Erythroblast (primary cell): ENCODE data around the gene NHEJ1.

Experiments used
- DNase-seq, 2 experiments: peaks; one replicate each; lab custom pipeline; 2025; lab: John Stamatoyannopoulos, UW
- GATA1 ChIP-seq: IDR thresholded peaks from 2 replicates; pipeline ENCODE4 v1.6.1; 2011; ENCODE audit warnings: low read depth, mild to moderate bottlenecking, control low read depth, low read length, moderate library complexity
- POLR2A ChIP-seq: IDR thresholded peaks from 2 replicates; pipeline ENCODE4 v1.6.1; 2011; ENCODE audit warnings: mild to moderate bottlenecking, low read length

NHEJ1 gene

DNA sequence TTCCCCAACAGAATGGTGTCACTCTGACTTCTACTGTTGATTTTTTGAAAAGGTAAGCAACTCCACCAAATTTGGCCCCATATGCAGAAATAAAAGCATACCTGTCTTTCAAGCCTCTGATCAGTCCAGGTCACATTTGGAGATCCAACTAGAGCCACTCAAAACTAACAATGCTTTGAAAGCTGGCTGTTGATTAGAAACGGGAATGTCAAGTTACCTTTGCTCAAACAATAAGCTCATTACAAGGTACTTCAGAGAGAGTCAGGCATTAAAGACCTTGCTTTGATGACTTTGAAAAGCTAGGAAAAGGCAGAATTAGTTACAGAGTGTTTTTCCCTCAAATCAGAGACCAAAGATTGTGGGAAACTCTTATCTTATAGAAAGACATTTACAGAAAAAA lies 95.1 kb downstream of the NHEJ1 start:
- TF ChIP-seq GATA1 (no peak), POLR2A (no peak)
- no peak for DNase-seq

DNA sequence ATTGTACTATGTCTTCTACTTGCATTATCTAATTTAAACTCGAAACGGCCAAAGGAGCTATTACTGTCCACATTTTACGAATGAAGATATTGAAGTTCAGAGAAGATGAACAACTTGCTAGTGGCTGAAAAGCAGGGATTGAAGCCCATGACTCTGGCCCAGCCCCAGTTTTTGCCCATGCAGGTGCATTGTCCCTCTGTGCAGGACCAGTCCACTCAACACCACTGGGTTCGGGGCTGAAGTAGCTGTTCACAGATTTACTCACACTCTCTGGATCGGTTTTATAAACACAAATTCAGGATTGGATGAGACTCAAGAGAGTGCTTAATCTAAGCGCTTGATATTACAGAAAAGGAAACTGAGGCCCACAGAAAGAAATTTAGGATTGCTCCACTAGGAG lies 98.5 kb downstream of the NHEJ1 start:
- DNase-seq, result no peak
- TF ChIP-seq GATA1 (no peak), POLR2A (no peak)

DNA sequence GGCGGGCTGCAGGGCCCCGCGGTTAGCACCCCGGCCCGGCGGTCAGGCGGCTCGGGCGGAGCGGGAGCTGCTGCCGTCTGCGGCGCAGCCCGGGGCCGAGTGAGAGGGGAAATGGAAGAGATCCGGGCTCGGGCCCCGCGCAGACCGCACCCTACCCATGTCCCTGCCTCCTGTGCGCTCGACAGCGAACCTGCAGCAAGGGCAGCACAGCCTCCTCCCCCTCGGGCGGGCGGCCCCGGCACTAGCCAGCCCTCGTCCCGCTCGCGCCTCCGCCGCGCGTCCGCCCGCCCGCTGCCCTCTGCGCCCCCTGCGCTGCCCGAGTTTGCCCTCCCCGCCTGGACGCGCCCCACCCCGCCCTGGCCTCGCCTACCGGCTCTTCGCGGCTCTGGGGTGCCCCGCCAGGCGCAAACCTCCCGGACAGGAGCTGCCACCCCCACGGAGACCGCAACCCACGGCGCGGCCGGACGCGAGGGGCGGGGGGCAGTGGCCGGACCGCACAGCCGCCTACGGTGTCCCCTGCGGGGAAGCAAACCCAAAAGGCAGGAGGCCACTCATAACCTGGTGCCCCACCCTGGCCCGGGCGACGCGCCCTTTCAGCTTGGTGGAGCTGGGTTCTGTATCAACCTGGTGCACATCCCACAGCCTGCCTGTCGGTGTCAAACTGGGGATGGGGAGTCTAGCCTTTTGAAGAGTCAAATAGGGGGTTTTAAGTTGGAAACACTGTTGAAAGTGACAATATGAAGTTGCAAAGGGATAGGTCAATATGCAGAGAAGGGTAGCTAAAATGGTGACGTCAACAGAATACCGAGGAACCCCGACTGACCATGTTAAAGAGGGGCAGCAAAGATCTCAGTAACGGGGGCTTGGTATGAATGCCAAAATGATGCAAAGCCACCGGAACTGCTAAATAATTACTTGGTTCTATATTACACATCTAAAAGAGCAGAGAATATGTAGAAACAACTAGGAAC lies 99.5 kb downstream of the NHEJ1 start, which contains the start of gene IHH:
TSS of gene IHH (minus strand) at position 101 of the 971 bp plus-strand sequence. CDS start 454 bp downstream, outside the sequence.
- no peak for DNase-seq
- TF ChIP-seq POLR2A (no peak), GATA1 (no peak)

DNA sequence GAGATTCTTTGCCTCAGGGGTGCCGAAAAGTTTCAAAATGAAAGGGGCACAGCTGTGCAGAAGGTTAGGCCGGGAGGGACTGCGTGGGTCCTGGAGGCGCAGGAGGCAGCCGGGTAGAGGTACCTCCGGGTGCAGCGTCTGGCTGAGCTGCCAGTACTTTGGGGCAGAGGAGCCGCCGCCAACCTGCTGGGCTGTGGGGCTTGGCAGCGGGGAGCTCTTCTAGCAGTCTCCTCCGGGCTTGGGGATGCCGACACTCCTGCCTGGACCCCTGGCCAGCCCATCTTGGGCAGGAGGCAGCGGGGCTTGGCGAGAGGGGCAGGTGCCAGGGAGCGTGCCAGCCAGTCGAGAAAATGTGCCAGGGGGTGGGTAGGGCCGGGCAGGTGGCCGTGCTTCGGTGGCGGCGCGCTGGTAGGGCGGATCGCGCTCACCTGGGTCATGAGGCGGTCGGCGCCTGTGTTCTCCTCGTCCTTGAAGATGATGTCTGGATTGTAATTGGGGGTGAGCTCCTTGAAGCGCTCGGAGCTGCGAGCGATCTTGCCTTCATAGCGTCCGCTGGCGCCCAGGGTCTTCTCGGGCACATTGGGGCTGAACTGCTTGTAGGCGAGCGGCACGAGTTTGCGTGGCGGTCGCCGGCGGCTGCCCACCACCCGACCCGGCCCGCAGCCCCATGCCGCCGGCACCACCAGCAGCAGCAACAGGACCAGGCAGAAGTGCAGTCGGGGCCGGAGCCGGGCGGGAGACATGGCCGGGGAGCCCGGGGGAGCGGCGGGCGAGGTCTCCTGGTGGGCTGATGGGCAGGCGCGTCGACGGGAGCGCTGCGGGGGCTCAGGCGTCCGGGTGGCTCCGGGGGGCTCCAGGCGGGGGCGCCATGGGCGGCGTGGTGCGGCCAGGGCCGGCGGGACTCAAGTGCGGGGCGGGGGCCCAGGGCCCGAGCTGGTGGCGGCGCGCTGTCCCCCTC lies 100.6 kb downstream of the NHEJ1 start:
- TF ChIP-seq POLR2A (no peak), GATA1 (no peak)
- no peak for DNase-seq

DNA sequence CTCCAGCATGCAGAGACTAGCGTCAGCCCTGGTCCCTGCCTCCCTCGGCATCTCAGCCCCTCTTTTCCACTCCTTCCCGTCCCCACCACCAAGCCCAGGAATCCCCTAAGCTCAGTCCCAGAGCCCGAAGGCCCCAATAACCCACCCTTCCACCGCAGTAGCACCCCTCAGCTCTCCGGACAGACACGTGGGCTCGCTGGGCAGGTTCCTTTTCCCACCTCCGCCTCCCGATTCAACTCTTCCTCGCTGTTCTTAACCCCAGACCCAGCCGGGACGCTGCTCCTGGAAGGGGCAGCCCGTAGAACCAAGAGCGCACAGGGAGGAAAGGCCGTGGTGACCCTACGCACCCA lies 101.3 kb downstream of the NHEJ1 start:
- TF ChIP-seq GATA1 (no peak), POLR2A (no peak)
- no peak for DNase-seq

DNA sequence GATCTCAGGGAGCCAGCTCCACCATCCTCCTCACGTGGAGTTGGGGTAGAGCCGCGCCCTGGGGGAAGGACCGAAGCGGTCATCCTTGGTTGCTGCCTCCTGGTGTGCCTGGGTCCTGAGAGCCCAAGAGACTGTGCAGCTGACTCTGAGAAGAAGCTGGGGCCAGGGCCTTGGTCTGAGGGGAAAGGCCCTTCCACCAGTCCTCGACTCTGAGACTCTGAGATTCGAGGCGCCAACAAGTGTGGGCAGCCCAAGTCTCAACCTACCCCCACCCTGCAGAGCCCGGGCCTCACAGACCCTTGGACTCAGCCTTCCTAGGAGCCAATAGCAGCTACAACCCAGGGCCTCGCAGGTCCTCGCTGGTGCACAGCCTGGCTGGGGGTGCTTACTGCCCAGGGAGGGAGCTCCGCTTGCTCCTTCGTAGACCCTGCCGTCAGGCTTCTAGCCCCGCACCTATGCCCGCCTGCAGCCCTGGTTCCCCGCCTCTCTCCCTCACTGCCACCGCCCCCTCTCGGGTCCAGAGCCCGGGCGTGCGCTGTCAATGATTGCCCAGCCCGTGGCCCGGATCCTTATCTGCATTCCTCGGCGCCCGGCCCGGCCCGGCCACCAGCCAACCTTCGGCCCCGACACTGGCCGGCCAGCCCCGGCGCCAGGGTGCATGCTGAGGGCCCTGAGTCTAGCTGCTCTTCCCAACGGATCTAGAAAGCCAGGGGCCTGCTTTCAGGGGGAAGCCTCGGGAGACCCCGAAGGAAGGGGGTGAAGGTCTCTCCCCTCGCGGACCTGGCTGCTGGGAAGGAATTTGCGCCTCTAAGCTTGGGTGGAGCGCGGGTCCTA lies 101.9 kb downstream of the NHEJ1 start:
- DNase-seq, result no peak

DNA sequence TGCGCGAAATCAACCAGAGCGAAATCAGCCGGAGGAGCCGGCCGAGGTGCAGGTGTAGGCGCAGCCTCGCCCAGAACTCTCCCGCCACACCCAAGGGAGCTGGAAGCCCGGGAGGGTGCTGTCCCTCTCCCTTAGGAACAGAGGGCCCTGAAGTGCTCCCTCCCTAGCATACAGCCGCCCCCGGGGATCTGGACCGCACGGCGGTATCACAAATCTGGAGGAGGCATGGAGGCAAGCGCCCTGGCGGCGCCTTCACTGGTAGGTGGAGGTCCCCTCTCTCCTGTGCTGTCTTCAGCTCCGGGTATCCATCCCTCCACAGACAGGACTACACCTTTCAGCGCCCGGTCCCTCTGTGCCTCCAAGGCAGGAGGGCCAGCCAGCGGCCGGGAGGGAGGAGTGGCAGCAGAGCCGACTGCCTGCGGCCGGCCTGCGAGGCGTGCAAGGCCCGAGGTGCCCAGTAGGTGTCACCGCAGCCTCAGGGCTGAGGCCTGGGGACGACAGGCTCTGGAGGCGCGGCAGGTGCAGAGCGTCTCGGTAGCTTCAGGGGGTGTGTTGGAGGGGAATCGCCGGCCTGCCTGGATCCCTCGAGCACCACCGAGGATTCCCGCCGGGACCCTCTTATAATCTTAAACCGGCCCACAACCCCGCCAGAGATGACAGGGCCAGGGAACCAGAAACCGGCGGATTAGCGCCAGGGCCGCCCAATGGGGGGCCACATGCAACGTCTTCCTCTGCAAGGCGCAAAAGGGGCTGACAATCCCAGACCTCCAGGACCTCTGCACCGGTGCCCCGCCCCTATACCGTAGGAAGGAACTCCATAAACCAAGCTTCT lies 102.7 kb downstream of the NHEJ1 start:
- no peak for TF ChIP-seq GATA1
- no peak for TF ChIP-seq POLR2A
- peak; percentile 64 to 80 for DNase-seq

More for the DNA sequence above, 101.9 kb downstream of the NHEJ1 start:
- no peak for TF ChIP-seq GATA1
- TF ChIP-seq POLR2A, result no peak

DNA sequence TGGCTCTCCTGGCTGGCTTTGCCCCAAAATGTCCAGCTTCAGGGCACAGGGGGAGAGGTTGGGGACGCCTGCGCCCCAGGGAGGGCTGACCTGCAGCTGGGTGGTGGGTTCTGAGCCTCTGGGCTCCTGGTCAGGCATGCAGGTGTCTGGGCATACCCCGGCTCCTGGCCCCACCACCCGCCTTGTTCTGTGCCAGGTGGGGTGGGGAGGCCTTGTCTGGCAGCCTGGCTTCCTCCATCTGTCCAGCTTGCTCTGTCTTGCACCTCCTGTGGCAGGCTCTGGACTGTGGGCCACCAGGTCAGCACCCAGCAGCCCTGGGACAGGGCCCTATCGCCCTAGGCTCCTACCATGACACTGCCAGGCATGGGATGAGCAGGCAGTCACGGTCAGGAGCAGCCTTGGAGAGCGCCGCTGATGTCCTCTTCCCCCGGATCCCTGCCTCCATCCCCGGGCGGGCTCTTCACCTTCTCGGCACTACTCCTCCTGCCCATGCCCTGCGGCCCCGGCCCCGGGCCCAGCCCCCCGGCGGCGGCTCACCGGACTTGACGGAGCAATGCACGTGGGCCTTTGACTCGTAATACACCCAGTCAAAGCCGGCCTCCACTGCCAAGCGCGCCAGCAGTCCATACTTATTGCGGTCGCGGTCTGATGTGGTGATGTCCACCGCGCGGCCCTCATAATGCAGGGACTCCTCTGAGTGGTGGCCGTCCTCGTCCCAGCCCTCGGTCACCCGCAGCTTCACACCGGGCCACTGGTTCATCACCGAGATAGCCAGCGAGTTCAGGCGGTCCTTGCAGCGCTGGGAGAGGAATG lies 103.5 kb downstream of the NHEJ1 start:
- no peak for DNase-seq
- TF ChIP-seq POLR2A (no peak), GATA1 (no peak)

DNA sequence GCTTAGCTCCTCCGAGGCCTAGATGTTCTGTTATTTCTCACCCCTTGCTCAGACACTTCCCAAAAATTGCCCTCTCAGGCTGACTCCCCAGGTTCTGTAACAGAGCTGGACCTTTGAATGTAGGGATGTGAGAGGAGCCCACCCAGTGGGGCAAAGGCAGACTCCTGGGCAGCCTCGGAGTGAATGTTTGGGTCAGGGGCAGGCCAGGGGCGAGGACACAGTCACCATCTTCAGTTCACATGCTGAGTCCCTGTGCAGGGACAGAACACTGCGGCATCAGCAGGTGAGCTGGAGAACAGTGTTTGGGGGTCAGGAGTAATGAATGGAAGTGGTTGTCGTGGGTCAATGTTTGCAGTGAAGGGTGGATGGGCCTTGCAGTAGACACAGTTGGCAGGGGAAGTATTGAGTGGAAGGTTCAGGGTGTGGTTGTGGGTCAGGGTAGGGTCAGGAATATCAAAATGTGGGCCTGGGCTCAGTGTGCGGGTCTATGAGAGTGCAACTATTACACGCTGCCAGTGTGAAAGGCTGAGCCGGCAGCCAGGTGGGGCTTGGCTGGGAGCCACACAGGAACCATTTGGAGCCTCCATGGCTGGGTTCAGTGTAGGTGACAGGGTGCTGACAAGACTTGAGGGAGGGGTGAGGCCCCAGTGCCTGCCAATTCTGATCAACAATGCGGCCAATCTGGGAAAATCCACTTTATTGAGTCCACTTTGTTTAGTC lies 104.3 kb downstream of the NHEJ1 start:
- DNase-seq, result no peak
- TF ChIP-seq GATA1 (no peak), POLR2A (no peak)

DNA sequence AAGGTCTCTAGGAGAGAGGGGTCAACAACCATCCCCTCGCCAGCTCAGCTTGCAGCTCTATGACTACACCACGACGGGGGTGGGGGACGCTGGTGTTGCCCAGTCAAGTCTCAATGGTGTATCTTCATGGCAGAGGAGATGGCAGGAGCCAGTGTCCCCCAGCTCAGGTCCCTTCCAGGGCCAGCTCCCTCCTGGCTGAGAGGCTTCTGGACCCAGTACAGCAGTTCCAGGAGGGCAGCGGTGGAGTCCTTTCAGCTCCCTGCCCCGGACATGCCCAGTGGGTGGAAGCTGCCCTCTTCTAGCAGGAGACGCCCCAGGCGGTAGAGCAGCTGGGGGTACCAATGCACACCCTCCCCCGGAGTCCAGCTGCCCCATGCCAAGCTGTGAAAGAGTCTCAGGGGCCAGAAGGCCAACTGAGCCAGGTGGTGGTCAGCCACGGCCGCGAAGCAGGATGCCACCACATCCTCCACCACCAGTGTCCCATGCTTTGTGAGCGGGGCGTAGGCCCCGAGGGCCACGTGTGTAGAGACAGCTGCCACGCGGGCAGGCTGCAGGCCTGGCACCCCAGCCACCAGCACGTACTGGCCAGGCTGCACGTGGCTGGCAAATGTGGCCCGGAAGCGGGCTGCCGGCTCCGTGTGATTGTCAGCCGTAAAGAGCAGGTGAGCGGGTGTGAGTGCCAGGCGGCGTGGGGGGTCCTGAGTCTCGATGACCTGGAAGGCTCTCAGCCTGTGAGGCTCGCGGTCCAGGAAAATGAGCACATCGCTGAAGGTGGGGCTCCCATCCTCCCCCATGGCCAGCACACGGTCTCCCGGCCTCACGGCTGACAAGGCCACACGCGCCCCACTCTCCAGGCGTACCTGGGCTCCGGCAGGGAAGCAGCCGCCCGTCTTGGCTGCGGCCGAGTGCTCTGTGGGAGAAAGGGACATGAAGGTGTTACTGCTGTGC lies 105.4 kb downstream of the NHEJ1 start:
- TF ChIP-seq POLR2A (no peak), GATA1 (no peak)
- no peak for DNase-seq
